GM19035 (cell line): ENCODE data around the gene TBKBP1.
"Not testable (repeated sequence)": the region's sequence is repeated elsewhere in the genome, so short reads cannot be mapped to it uniquely, and the experiment has no call there.

Source experiments
- ATAC-seq: cut with Tn5 transposase; IDR thresholded peaks from one replicate; pipeline ENCODE4 v1.9.1; 2021; ENCODE audit not compliant: unreplicated experiment

Gene TBKBP1

GRCh38 chr17:47678196-47678595 is 15.8 kb upstream of the TBKBP1 start:
- ATAC-seq, result no peak

- no peak for ATAC-seq
These were observed 11.8 kb upstream of the TBKBP1 start for GRCh38 chr17:47682138-47682537.

GRCh38 chr17:47682727-47683126 is 11.2 kb upstream of the TBKBP1 start:
- not testable (repeated sequence) for ATAC-seq

GRCh38 chr17:47684025-47684424 is 9.9 kb upstream of the TBKBP1 start:
- ATAC-seq, result no peak

GRCh38 chr17:47684535-47685193 is 9.3 kb upstream of the TBKBP1 start:
- ATAC-seq, result no peak

GRCh38 chr17:47685556-47686275 is 8.2 kb upstream of the TBKBP1 start:
- no peak for ATAC-seq

- ATAC-seq, result no peak
These were observed 7.7 kb upstream of the TBKBP1 start for GRCh38 chr17:47686276-47686635.

- ATAC-seq, result no peak
These were observed 7.2 kb upstream of the TBKBP1 start for GRCh38 chr17:47686664-47687327.

GRCh38 chr17:47687328-47687690 is 6.7 kb upstream of the TBKBP1 start:
- ATAC-seq, result no peak

- ATAC-seq, result no peak
These were observed 6.2 kb upstream of the TBKBP1 start for GRCh38 chr17:47687748-47688147.

GRCh38 chr17:47690121-47690520 is 3.8 kb upstream of the TBKBP1 start:
- ATAC-seq, result no peak

GRCh38 chr17:47692137-47692894 is 1.6 kb upstream of the TBKBP1 start:
- no peak for ATAC-seq

GRCh38 chr17:47692895-47693730 is 848 bp upstream of the TBKBP1 start:
- no peak for ATAC-seq

- no peak for ATAC-seq
These were observed 844 bp downstream of the TBKBP1 start for GRCh38 chr17:47694581-47695428.

- no peak for ATAC-seq
These were observed 1.7 kb downstream of the TBKBP1 start for GRCh38 chr17:47695429-47696376.

- ATAC-seq, result no peak
These were observed 3.0 kb downstream of the TBKBP1 start for GRCh38 chr17:47696717-47697642.

GRCh38 chr17:47697906-47698711 is 4.1 kb downstream of the TBKBP1 start:
- no peak for ATAC-seq
